HepG2 (cell line): ENCODE measurements around the gene SAMD10. TPM values are rescaled to one million over a fixed set of nuclear protein-coding genes. Genes with fewer than 3 reads are reported as not detected.
A peak's percentile ranks its signal among the peaks of the same experiment; 100 is the strongest.

Experiments
- ARID2 ChIP-seq: sonication (generic); formaldehyde crosslinking; IDR thresholded peaks from 2 replicates; pipeline ENCODE4 v1.8.1; 2022; ENCODE audit warnings: mild to moderate bottlenecking, missing genetic modification reagents, borderline replicate concordance
- CBFB ChIP-seq: sonication (generic); formaldehyde crosslinking; IDR thresholded peaks from 2 replicates; pipeline ENCODE4 v1.4.0; 2020; ENCODE audit warnings: missing genetic modification reagents
- CEBPG ChIP-seq: IDR thresholded peaks from 2 replicates; pipeline ENCODE4 v1.6.1; 2016
- CHD2 ChIP-seq: IDR thresholded peaks from 2 replicates; pipeline ENCODE4 v1.6.1; 2011; ENCODE audit warnings: low read depth, low read length, improper control_type of control experiment
- CSRNP1 ChIP-seq: sonication (generic); formaldehyde crosslinking; IDR thresholded peaks from 2 replicates; pipeline ENCODE4 v1.8.1; 2023; ENCODE audit warnings: mild to moderate bottlenecking, missing genetic modification reagents
- ETV5 ChIP-seq: IDR thresholded peaks from 2 replicates; pipeline ENCODE4 v1.6.1; 2018; ENCODE audit warnings: missing biosample characterization, missing genetic modification reagents, inconsistent platforms, borderline replicate concordance
- HMGA1 ChIP-seq: sonication (generic); formaldehyde crosslinking; conservative IDR thresholded peaks from 2 replicates; pipeline ENCODE4 v1.4.0; 2020; ENCODE audit warnings: missing genetic modification reagents
- LCORL ChIP-seq, 2 experiments: fragments of 450-650 bp in 1 of 2; sonication (generic) in 1 of 2; formaldehyde crosslinking in 1 of 2; IDR thresholded peaks; 2 replicates each; pipeline versions ENCODE4 v1.5.0 to v1.6.1; 2017 to 2020; ENCODE audit warnings: antibody characterized with exemption in 1 of 2, missing genetic modification reagents in 1 of 2
- MED1 ChIP-seq: sonication (generic); formaldehyde crosslinking; IDR thresholded peaks from 2 replicates; pipeline ENCODE4 v1.4.0; 2020; ENCODE audit warnings: missing genetic modification reagents
- MIXL1 ChIP-seq: IDR thresholded peaks from 2 replicates; pipeline ENCODE4 v1.6.1; 2016
- POLR2AphosphoS2 ChIP-seq: IDR thresholded peaks from 2 replicates; pipeline ENCODE4 v1.6.1; 2011; ENCODE audit warnings: low read depth, low read length, improper control_type of control experiment
- REL ChIP-seq: sonication (generic); formaldehyde crosslinking; conservative IDR thresholded peaks from 2 replicates; pipeline ENCODE4 v1.8.0; 2022; ENCODE audit warnings: mild to moderate bottlenecking, missing genetic modification reagents, moderate library complexity
- RFXAP ChIP-seq: sonication (generic); formaldehyde crosslinking; IDR thresholded peaks from 2 replicates; pipeline ENCODE4 v1.4.0; 2020; ENCODE audit warnings: missing genetic modification reagents, borderline replicate concordance
- SIN3B ChIP-seq: fragments of 150-350 bp; IDR thresholded peaks from 2 replicates; pipeline ENCODE4 v1.6.1; 2014; ENCODE audit warnings: low read length
- ZEB1 ChIP-seq: IDR thresholded peaks from 2 replicates; pipeline ENCODE4 v1.6.1; 2012; ENCODE audit warnings: mild to moderate bottlenecking, low read depth, inconsistent platforms; ENCODE audit not compliant: insufficient replicate concordance
- ZFP36L1 ChIP-seq: sonication (generic); formaldehyde crosslinking; IDR thresholded peaks from 2 replicates; pipeline ENCODE4 v1.8.0; 2022; ENCODE audit warnings: mild to moderate bottlenecking, missing genetic modification reagents, moderate library complexity
- ZMYM4 ChIP-seq: sonication (generic); formaldehyde crosslinking; IDR thresholded peaks from 2 replicates; pipeline ENCODE4 v1.8.1; 2023; ENCODE audit warnings: mild to moderate bottlenecking, missing genetic modification reagents
- ZNF138 ChIP-seq: sonication (generic); formaldehyde crosslinking; IDR thresholded peaks from 2 replicates; pipeline ENCODE4 v1.5.0; 2020; ENCODE audit warnings: mild to moderate bottlenecking, low read depth, missing genetic modification reagents
- ZNF326 ChIP-seq: sonication (generic); formaldehyde crosslinking; IDR thresholded peaks from 2 replicates; pipeline ENCODE4 v1.4.0; 2020; ENCODE audit warnings: missing genetic modification reagents, borderline replicate concordance
- ZNF34 ChIP-seq: sonication (generic); formaldehyde crosslinking; IDR thresholded peaks from 2 replicates; pipeline ENCODE4 v1.4.0; 2020; ENCODE audit warnings: mild to moderate bottlenecking, missing genetic modification reagents, borderline replicate concordance
- ZNF383 ChIP-seq: sonication (generic); formaldehyde crosslinking; IDR thresholded peaks from 2 replicates; pipeline ENCODE4 v1.4.0; 2020; ENCODE audit warnings: missing genetic modification reagents, mild to moderate bottlenecking, borderline replicate concordance
- ZXDC ChIP-seq: sonication (generic); formaldehyde crosslinking; IDR thresholded peaks from 2 replicates; pipeline ENCODE4 v1.5.0; 2020; ENCODE audit warnings: mild to moderate bottlenecking, missing genetic modification reagents
- polyA plus RNA-seq, 8 experiments: library from polyadenylated mRNA; depleted of rRNA in 3 of 8; stranded (reverse) in 7 of 8; unstranded in 1 of 8; fragments of >200 nt; fragmentation: Illumina TruSeq in 4 of 8; extraction: Trizol in 4 of 8; gene quantifications; 2 replicates each; pipeline versions ENCODE4 v1.2.1 to v1.2.3, GENCODE V29; 2011 to 2016; ENCODE audit warnings: low read depth in 4 of 8, missing spikeins in 1 of 8, mixed read lengths in 1 of 8; ENCODE audit not compliant: insufficient read depth in 1 of 8
- total RNA-seq, 5 experiments: library from RNA; depleted of rRNA; stranded (reverse); fragments of >200 nt; fragmentation: Illumina TruSeq; extraction: Trizol; gene quantifications; 2 replicates each; pipeline ENCODE4 v1.2.3, GENCODE V29; 2016; ENCODE audit warnings: low read depth in 1 of 5
- TF ChIP-seq, protein P1 (sequence below): IDR thresholded peaks from 2 replicates; pipeline ENCODE4 v1.6.1; 2016; ENCODE audit warnings: low read depth, control low read depth
- TF ChIP-seq, protein P2 (sequence below): sonication (generic); formaldehyde crosslinking; IDR thresholded peaks from 2 replicates; pipeline ENCODE4 v1.4.0; 2020; ENCODE audit warnings: missing genetic modification reagents

Gene SAMD10
- total and polyA plus RNA-seq, 2 of the 13 experiments (the other 11 are each of a cell fraction or from before 2014, with no cell fraction given): 6.1 to 11.0 TPM

- TF ChIP-seq MIXL1 (CRISPR knock-in tag) (peak; percentile 82), POLR2AphosphoS2 (no peak), ZNF383 (CRISPR knock-in tag) (no peak), ARID2 (CRISPR knock-in tag) (no peak), ZNF34 (CRISPR knock-in tag) (no peak), SIN3B (no peak), ETV5 (CRISPR knock-in tag) (peak; percentile 71), ZNF326 (peak; percentile 94), RFXAP (CRISPR knock-in tag) (no peak; the same call in 1 of the 2 replicates), CSRNP1 (CRISPR knock-in tag) (no peak), CHD2 (no peak), REL (CRISPR knock-in tag) (no peak), ZFP36L1 (0 out of 2 replicates have a peak, but pooled peaks have one; percentile 33), HMGA1 (CRISPR knock-in tag) (no peak), ZXDC (no peak; the same call in 1 of the 2 replicates), LCORL (IDR thresholded peaks at IDR 0.05) (no peak), LCORL (CRISPR knock-in tag; IDR thresholded peaks at IDR 0.05) (peak; percentile 78), ZEB1 (no peak), ZNF138 (CRISPR knock-in tag) (no peak), MED1 (CRISPR knock-in tag) (peak; percentile 71), CEBPG (CRISPR knock-in tag) (peak; percentile 22; the same call in 1 of the 2 replicates), CBFB (CRISPR knock-in tag) (peak; percentile 37), ZMYM4 (CRISPR knock-in tag) (no peak)
- TF ChIP-seq, protein P1, sequence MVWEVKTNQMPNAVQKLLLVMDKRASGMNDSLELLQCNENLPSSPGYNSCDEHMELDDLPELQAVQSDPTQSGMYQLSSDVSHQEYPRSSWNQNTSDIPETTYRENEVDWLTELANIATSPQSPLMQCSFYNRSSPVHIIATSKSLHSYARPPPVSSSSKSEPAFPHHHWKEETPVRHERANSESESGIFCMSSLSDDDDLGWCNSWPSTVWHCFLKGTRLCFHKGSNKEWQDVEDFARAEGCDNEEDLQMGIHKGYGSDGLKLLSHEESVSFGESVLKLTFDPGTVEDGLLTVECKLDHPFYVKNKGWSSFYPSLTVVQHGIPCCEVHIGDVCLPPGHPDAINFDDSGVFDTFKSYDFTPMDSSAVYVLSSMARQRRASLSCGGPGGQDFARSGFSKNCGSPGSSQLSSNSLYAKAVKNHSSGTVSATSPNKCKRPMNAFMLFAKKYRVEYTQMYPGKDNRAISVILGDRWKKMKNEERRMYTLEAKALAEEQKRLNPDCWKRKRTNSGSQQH (CRISPR knock-in tag): peak; percentile 88; the same call in 1 of the 2 replicates
- TF ChIP-seq, protein P2, sequence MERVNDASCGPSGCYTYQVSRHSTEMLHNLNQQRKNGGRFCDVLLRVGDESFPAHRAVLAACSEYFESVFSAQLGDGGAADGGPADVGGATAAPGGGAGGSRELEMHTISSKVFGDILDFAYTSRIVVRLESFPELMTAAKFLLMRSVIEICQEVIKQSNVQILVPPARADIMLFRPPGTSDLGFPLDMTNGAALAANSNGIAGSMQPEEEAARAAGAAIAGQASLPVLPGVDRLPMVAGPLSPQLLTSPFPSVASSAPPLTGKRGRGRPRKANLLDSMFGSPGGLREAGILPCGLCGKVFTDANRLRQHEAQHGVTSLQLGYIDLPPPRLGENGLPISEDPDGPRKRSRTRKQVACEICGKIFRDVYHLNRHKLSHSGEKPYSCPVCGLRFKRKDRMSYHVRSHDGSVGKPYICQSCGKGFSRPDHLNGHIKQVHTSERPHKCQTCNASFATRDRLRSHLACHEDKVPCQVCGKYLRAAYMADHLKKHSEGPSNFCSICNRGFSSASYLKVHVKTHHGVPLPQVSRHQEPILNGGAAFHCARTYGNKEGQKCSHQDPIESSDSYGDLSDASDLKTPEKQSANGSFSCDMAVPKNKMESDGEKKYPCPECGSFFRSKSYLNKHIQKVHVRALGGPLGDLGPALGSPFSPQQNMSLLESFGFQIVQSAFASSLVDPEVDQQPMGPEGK: peak; percentile 92
Observed at GRCh38 chr20:63957004-63957689, 22.3 kb downstream of the SAMD10 start (continued).
